Measurements from ENCODE around the gene TIAM2.

The TIAM2 gene

DNA sequence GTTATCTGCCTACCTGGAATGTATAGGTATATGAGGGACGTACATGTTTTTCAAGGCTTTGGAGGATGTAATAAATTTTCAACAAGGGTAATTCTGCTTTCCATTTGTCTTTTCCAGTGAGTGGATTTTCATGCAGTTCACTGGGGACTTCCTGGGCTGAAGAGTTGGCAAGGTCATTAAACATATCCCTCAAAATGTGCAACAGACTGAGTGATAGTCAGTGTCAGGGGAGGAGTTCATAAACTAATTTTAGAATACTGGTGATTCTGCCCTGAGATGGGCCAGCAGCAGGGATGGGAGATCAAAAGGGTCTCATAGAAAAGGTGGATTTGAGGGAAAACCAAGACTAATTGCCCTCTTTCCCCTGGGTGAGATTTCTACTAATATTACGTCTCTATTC, 146.4 kb downstream of the TIAM2 start:
- no peak for DNase-seq

DNA sequence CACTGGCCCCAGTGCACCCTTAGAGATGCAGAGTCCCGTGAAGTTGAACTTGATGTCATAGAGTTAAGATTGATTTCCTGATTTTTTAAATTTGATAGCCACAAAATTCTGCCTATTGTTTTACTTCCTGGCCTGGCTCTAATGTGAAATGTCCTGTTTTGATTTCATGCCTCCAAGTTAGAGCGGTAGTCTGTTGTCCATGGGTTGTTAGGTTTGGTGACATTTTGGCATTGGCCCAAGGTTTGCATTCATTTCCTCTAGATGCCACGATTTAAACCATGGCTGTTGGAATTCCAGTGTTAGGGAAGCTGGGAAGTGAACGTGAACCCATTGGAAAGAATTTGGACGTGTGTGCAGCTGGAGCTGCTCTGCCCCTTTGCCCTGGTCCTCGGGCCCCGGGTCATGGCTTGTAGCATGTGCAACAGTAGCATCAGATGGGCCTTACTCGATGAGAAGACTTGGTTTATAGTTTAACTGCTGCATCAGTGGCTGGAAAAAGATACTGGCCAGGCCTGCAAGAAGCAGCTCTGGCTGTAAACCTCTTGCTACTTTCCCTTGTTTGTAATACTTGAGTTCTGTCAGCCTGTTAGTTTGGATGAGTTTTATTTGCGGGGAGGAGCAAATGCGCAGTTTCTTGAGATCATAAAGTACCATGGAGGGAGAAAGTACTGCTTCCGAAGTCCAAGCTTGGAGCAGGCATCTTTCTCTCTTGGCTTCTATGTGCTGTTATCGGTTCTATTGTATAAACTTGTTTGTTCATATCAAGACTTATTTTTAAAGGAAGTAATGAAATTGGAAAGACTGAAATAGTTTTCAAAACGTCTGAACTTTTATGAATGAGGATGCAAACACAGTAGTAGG, 147.3 kb downstream of the TIAM2 start:
- DNase-seq = no peak

DNA sequence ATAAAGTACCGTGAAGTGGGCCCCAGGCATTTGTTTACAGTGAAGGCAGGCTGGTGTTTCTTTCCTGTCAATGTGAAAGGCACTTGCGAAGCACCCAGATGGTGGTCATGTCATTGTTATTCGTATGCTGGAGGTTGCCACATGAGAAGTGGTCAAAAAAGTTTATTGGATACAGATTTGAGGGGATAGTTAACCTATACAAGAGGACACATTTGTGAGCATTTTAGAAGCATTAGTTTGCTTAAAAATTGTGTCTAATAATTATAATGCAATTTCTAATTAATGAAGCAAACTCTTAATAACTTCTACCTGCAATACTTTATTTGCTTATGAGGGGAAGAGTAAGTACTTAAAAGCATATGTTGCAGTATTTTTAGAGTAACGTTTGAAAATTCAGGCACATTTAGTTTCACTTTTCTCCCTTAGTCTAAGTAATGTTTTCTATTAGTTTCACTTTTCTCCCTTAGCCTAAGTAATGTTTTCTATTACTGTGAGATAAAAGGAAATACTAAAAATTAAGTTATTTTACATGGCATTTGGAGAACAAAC, 148.0 kb downstream of the TIAM2 start:
- no peak for DNase-seq

DNA sequence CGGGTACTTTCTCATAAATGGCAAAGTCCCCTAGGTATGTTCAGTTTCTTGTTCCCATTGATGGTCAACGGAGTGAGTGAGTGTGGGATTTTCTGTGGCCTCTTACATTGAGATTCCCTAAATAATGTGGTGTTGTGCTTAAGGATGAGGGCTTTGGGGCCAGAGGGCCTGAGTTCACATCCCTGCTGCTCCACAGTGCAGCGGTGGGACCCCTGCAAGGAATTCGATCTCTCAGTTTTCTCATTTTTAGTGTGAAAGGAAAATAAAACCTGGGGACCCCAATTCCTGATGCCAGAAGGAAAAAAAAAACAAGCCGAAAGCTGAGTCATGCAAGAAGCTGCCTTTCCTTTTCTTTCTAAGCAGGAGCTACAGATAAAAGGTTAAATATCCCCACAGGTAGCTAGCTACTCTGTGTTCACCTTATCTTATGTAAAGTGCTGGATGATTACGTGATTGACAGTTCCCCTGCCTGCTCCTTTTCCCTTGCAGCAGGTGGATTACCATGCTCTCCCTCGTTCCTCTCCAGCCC, 148.5 kb downstream of the TIAM2 start:
- no peak for DNase-seq

DNA sequence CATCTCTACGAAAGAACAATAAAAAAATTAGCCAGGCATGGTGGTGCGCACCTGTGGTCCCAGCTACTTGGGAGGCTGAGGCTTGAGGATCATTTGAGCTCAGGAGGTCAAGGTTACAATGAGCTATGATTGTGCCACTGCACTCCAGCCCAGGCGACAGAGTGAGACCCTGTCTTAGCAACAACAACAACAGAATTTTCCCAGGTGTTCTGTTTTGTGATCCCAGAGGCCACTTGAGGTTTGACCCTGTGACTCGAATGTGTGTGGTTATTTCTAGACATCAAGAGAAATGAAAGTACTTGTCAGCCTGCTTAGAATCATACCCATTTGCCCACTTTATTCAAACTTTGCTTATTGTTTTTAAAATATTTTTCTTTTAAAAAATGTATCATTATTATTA, 151.1 kb downstream of the TIAM2 start:
- DNase-seq = no peak

DNA sequence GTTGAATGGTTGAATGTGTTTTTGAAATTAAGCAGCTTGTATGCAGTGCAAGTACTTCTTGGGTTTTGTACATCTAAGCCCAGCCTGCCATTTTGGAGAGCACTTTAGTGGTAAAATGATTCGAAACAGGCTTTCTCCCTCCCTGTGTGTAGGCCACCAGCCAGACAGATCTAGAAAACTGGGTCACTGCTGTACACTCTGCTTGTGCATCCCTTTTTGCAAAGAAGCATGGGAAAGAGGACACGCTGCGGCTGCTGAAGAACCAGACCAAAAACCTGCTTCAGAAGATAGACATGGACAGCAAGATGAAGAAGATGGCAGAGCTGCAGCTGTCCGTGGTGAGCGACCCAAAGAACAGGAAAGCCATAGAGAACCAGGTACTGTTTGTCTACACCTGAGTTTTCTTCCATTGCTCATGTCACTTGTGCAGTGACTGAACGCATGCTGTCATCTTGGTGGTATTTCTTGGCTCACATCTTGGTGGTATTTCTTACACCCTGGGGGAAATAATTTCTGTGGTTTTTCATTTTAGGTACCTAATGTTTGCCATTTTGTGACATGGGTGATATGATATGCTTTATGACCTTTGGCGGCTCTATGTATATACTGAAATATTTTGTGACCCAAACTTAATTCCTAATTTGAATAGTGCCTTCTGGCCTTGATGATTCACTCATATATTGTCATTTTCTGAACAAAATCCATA, 153.0 kb downstream of the TIAM2 start:
- no peak for DNase-seq

DNA sequence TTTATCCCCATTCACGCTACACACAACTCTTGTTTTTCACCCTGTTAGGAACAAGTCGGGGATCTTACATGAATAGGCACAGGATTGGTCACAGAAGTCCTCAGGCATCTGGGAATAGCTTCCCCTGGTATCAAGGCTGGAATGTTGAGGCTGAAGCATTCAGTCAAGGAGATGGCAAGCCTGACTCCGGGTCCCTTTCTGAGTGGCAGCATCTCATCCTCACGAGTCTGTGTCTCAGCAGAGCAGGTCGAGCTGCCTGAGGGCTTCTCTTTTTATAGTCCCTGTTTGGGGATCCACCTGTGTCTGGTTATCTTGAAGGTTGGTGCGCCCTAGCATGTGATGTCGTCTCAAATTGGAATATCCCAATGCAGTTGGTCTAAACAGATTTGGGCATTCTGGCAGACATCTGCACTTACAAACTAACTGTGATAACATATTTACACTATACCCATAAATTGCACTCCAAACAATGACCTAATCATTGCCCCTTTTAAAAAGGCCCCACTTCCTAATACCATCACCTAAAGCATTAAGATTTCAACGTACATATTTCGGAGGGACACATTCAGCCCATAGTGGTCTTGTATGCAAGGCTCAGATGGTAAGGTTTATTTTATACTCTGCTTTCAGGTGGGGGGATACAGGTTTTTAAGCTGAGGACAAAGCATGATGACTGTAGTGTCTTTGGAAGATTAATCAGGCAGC, 156.0 kb downstream of the TIAM2 start:
- DNase-seq = no peak

DNA sequence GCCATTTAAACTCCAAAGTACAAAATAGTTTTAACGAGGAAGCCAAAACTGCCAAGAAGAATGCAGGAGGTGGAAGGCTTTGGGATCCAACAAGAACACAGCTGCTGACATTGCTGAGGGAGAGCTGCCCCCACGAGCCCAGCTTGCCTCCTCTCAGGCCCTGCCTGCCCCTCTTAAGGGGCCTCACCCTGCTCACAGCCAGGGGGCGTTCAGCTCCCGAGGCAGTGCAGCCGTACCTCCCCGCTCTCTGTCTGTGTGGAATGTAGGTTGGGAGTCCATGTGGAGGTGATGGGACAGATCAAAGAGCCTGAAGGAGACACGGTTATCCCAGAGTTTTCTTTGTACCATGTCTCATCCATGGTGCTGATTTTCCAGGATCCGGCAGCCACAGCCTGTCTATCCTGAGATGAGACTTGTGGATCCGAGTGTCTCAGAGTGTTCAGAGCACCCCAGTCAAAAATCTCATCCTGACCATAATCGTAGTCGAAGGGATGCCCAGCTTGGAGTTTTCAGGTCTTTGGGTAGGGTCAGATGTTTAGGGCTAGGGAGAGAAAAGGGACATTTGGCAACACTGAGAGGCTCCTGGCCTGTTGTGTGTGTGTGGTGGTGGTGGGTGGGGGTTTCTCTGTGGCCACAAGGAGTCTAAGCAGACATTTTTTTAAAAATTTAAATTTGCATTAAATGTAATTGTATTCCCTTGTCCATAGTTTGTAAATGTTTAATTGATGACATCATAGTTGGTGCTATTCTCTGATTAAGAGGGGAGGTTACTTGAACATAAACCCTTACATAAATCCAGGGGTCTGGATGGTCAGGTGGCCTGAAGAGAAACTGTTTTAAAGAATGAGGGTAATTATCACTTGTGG, 157.3 kb downstream of the TIAM2 start:
- no peak for DNase-seq

DNA sequence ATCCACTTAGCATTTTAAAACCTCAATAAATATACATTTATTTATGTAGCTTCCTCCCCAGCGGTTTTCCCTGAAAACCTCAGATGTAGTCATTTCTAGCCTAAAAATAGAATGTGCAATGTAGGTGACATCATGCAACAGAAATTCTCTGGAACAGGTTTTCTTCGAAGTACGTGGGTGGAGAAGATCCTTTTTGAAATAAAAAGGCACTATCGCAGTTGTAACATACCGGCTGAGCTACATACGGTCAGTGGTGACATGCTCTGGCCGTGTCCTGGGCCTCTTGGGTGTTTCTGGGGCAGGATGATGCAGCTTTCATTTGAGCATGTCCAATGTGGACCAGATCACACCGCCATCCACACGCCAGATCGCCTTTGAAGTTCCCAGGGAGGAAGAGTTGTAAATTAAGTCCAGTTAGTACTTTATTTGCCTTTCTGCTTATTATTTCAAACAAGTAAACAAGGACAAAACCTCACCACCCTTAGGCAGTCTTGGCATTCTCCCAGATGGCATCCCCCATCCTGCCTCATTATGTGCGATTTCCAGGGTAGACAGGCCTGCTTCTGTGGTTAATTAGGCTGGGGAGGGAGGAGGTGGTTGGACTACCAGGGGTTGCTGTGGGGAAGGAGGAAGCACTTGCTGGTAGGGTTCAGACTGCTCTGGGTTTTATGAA, 159.2 kb downstream of the TIAM2 start:
- no peak for DNase-seq

DNA sequence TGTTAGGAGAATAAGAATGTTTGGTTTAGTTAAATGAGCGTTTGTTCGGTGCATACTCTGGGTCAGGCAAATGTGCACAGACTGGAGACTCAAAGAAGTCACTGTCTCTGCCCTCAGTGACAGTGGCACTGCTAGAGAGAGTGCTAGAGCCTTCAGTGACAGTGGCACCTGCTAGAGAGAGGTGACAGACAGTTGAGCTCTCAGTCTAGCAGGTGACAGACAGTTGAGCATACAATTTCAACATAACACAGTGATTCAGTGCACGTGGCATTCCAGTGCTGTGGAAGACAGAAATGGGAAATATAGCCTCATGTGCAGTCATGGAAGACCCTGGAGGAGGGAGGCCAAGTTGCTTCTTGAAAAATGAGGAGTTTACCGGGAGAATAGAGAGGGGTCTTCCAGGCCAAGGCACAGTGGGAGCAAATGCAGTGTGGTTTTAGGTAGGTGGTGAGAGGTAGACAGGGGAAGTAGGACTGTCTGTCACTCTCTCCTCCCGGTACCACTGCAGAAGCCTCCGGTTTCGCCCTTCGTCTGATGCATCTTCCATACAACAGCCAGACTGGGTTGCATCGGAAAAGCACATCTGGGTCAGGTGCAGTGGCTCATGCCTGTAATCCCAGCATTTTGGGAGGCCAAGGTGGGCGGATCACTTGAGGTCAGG, 160.8 kb downstream of the TIAM2 start:
- DNase-seq = no peak

DNA sequence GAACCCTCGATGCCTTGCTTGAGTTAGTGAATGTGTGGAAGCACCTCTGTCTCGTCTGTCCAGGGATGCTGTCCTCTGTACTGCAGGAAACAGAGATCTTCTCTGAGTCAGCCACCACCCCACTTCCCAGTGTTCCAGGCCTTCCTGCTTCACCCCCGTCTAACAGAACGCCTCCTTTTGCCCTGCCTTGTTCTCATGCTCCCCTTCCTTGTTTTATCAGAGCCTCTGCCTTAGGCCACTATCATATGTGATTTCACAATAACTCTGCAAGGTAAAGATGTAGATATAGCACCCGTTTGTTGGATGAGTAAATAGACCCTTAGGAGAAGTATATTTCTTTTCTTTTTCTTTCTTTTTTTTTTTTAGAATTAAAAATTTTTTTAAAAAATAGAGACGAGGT, 162.0 kb downstream of the TIAM2 start:
- no peak for DNase-seq

DNA sequence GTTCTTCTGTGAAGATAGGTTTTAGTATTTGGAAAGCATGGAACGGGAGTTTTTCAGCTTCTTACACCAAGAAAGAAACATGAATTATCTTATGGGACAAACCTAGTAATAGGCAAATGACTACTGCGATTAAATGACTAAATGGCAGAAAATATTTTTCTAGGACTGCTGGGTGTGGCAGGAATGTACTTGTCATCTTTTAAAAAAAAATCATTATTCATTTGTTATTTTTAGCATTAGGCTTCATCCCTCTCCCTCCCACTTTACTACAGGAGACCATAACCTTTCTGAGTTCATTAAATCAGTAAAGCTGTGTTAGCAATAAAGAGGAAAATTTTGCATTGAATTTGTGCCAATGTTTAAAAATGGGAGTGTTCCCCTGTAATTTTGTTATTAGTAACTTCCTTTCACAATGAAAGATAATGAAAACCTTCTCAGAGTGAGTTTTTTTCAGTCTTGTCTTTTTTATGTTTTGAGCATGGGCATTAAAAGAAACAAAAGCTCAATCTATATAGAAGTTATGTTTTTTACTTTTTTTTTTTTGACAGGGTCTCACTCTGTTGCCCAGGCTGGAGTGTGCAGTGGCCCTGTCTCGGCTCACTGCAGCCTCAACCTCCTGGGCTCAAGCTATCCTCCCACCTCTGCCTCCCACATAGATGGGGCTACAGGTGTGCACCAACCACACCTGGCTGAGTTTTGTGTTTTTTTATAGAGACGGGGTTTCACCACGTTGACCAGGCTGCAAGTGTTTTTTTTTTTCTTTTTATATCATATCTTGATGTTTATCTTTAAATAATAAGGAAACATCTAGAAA, 163.1 kb downstream of the TIAM2 start:
- no peak for DNase-seq

DNA sequence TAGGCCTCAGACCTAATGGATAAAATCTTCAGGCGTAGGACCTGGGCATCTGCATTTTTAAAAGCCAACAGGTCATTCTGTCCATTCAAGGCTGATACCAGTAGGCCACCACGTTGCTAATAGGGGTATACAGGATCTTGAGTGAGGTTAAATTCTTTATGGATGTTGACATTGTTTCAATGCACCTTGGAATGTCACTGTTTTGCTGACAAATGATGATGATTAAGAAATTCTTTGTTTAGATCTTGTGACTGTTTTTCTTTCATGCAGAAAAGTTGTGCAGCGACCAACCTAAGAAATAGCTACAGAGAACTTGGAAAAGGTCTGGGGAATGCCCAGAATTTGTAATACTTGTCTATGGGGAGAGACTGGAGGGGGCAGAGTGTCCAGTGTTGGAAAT, 167.6 kb downstream of the TIAM2 start:
- DNase-seq = no peak

DNA sequence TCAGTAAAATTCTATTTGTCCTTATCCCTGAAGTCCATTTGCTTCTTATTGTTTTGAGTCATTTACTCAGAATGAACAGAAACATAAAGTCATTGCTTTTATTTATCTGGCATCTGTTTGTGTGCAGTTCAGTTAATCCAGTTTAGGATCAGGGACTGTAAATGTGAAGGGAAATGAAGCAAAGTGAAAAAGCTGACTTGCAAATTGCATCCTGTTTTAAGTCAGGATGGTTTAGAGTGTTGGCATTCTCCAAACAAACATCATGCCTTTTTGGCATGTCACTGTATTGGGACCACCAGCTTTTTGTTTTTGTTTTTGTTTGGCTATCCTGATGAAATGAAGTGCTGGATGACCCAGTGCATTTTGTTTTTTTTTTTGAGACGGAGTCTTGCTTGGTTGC, 168.5 kb downstream of the TIAM2 start:
- no peak for DNase-seq

DNA sequence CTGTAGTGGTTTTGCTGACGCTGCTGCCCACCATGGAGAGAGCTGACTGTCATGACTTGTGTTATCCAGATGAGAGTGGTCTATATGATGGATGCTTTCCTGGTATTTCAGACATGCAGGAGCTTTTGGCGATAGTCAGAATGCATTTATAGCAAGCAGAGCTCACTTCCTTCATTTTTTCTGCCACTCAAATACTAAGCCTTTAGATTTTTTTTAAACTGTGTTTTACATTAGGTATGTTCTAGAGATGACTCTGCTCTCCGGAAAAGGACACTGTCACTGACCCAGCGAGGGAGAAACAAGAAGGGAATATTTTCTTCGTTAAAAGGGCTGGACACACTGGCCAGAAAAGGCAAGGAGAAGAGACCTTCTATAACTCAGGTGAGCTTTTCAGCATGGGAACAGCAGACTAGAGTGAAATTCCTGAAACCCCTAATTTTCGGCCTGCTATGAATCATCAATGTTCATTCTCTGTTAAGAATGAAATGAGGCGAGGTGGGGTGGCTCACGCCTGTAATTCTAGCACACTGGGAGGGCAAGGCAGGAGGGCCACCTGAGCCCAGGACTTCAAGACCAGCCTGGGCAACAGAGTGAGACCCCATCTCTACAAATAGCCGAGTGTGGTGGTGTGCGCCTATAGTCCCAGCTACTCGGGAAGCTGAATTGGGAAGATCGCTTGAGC, 170.1 kb downstream of the TIAM2 start:
- DNase-seq = no peak

DNA sequence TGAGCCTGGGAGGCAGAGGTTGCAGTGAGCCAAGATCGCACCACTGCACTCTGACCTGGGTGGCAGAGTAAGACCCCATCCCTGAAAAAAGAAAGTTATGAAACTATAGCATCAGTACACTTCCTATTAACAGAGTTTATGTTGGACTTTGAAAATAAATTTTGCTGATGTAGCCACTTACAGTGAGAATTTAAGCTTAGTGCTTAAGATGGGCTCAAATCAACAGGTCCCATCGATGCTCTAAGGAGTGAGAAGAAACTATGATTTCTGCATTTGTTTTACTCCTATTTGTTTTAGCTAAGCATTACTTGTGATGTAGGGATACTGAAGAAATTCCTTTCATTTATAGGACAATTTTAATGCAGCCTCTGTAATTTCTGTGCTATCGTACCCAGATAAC, 175.4 kb downstream of the TIAM2 start:
- no peak for DNase-seq

DNA sequence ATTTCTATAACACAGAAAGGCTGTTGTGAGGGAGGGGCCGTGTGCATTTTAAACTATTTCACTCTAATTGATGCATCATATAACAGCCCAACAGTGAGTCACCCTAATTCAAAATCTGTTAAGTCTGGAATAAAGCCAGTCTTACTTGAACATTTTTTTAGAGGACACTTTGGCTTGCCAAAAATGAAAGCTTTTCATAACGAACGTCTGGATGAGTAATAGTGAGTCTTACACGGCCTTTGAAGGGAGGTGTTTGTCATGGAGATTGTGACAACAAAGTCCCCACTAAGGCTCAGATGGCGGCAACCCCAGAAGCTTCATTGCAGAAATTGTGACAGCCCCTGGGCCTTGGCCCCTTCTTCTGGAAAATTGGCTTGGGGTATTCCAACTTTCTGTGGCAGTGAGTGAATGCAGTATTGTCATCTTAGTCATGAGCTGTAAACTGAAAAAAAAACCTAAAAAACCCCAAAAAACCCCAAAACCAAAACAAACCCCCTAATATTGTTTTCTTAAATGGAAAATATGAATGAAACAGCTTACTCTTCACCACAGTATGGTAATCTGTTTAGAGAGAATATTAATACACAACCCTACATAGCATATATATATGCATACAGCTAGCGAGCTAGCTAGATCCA, 176.1 kb downstream of the TIAM2 start:
- DNase-seq = peak; percentile 64

DNA sequence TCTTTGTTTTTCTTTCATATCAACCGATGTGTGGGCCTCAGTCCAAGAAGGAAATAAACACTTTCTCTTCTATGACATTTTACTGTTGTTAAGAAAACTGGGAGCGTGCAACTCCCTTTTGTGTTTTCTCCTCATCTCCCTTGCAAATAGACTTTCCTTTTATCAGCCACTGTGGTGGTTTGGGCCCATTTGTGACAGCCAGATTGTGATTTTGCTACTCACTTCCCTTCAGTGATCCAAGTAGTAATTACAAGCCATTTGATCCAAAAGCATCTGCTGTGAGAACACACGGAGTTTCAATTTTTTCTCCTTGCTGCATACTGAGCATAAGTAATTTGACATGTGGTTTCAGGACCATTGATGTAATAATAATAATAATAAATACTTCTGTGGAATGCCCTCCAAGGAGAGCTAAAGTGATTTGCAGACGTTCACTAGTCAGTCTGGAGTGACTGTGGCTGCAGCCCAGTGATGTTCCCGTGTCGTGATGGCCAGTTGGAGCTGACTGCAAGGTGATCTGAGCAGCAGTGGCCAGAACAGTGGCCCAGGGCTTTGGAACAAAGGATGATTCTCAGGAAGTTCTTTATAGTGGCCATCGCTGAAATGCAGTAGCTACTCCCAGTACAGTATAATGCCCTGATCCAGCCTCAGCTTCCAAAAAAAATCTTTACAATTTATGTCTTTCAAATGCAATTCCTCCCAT, 176.8 kb downstream of the TIAM2 start:
- peak; percentile 64 for DNase-seq

Measured in right hindlimb (tissue), 1 donor.